Thoracic aorta (tissue), 2 donors: ENCODE measurements around the gene GSN. TPM values are rescaled to one million over a fixed set of nuclear protein-coding genes. Genes with fewer than 3 reads are reported as not detected.

Experiments used
- ATAC-seq: fragments of 150-250 bp; one replicate; pipeline ENCODE4 v1.8.0; 2017; ENCODE audit warnings: low read depth; ENCODE audit not compliant: insufficient number of reproducible peaks, low FRiP score
- DNase-seq: peaks from one replicate; pipeline ENCODE4 v3.0.0-alpha.2; 2020; ENCODE audit warnings: low spot score
- H3K27ac ChIP-seq, 2 donors: fragments of 200-600 bp; sonication (generic); 1 replicate in 1 of 2; 2 replicates in 1 of 2; pipeline ENCODE4 v1.5.1; 2016; ENCODE audit warnings: mild to moderate bottlenecking in 2 of 2, moderate library complexity in 2 of 2
- H3K27me3 ChIP-seq: fragments of 200-600 bp; sonication (generic); replicated peaks from 2 replicates; pipeline ENCODE4 v1.6.0; 2016; ENCODE audit warnings: mild to moderate bottlenecking; ENCODE audit not compliant: insufficient read depth
- H3K36me3 ChIP-seq: fragments of 200-600 bp; sonication (generic); one replicate; pipeline ENCODE4 v1.5.1; 2016
- H3K4me1 ChIP-seq, 2 donors: fragments of 200-600 bp; sonication (generic); 1 replicate in 1 of 2; 2 replicates in 1 of 2; pipeline versions ENCODE4 v1.5.1 to v1.6.0; 2016; ENCODE audit warnings: low read depth in 2 of 2, mild to moderate bottlenecking in 1 of 2; ENCODE audit not compliant: control insufficient read depth in 1 of 2
- H3K4me3 ChIP-seq: fragments of 200-600 bp; sonication (generic); 2 replicates; pipeline ENCODE4 v1.5.1; 2016; ENCODE audit warnings: mild to moderate bottlenecking
- H3K9me3 ChIP-seq: fragments of 200-600 bp; sonication (generic); 2 replicates; pipeline ENCODE4 v1.5.1; 2016
- CTCF ChIP-seq: fragments of 200-600 bp; sonication (generic); IDR thresholded peaks from one replicate; pipeline ENCODE4 v1.5.1; 2019; ENCODE audit warnings: antibody characterized with exemption
- total RNA-seq, 2 donors: library from RNA; depleted of rRNA; stranded (reverse); fragments of >200 nt; gene quantifications; one replicate each; pipeline versions ENCODE4 v1.1.0 to v1.2.3, GENCODE V29; 2016

GSN gene
- 1,000 to 10,000 TPM; 3,187 to 4,234 TPM for total RNA-seq

DNA sequence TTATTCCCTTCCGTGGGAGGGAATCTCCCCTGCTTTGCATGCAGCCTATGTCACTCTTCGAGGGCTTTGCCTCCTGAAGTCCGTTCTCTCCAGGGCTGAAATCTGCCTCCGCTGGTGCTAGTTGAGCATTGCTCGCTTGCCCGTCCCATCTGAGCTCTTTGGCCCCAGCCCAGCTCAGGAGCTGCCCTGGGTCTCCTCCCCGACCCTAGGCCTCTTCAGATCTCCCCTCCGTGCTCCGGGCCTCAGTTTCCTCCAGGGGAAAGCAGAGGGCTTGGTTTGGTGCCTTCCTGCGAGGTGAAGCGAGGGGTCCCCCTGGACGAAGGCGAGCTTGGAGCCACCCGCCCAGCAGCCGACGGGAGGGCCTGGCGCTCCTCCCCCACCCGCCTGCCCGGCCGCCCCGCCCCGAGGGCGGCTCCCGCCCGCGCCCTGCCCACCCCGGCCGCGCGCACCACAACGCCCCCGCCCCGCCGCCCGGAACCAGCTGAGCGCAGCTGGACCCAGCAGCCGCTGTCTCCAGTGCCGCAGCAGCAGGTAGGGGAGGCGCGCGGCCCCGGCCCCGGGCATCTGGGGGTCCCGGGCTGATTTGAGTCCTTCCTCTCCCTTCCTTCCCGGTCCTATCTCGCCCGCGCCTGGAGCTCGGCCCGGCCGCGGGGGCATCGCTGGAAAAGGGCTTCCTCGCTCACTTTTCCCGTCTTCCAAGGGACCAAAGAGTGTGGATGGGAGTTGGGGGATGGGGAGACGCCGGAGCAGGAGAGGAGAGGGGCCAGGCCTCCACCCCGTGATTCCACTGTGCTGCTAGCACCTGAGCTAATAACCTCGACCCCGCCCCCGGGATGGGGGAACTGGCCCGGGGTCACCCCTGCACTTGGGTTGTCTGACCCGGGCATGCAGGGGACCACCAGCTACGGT is at the start of gene GSN:
TSS of gene GSN (plus strand) at position 474 of the 909 bp plus-strand sequence. CDS start 33,810 bp downstream, outside the sequence.
- peak within 1 kb of the TSS; percentile 90 to 99 for H3K27ac ChIP-seq
- DNase-seq (peak; percentile 43), ATAC-seq (peak; percentile 61)
- TF ChIP-seq CTCF = peak; percentile 43
- H3K4me3 ChIP-seq = peak within 1 kb of the TSS; percentile 90
- H3K36me3 ChIP-seq = no peaks in the 10 kb centered on the region
- no peaks in the 10 kb centered on the region for H3K27me3 ChIP-seq
- peaks cover 28 to 44% of the 10 kb centered on the region in 2 donors for H3K4me1 ChIP-seq
- no peaks in the 10 kb centered on the region for H3K9me3 ChIP-seq

GRCh38 chr9:121218357-121219027 is 49.5 kb upstream of the GSN start:
- no peaks in the 10 kb centered on the region for H3K36me3 ChIP-seq
- no peak overlapping the region for H3K4me3 ChIP-seq
- no peak overlapping the region for H3K27ac ChIP-seq
- TF ChIP-seq CTCF = no peak
- no peaks in the 10 kb centered on the region for H3K27me3 ChIP-seq
- no peak for DNase-seq
- no peak for ATAC-seq
- peaks cover 0 to 3% of the 10 kb centered on the region in 2 donors for H3K4me1 ChIP-seq
- no peaks in the 10 kb centered on the region for H3K9me3 ChIP-seq

DNA sequence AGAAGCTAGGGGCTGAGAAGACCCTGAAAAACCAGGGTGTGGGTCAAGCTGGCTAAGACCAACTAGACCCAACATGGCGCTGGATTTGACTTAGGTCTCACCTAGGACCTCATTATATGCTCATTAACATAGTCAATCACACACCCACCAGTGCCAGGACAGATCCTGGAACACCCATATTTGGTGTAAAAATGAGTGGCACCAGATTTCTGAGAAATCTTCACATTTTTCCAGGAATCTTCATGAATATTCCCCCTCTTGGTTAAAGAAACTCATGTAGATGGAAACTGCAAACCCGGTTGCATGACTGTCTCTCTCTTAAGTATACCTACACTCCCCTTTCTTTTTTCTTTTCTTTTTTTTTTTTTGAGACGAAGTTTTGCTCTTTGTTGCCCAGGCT is 48.4 kb upstream of the GSN start:
- Histone ChIP-seq H3K36me3 (no peaks in the 10 kb centered on the region), H3K4me1 (peaks cover 0 to 3% of the 10 kb centered on the region in 2 donors), H3K27ac (no peak overlapping the region), H3K9me3 (no peaks in the 10 kb centered on the region), H3K27me3 (no peaks in the 10 kb centered on the region), H3K4me3 (no peak overlapping the region)
- ATAC-seq (no peak), DNase-seq (no peak)
- no peak for TF ChIP-seq CTCF

GRCh38 chr9:121220996-121221663 is 46.8 kb upstream of the GSN start:
- Histone ChIP-seq H3K27me3 (no peaks in the 10 kb centered on the region), H3K36me3 (no peaks in the 10 kb centered on the region), H3K4me1 (peaks cover 0 to 3% of the 10 kb centered on the region in 2 donors), H3K27ac (no peak overlapping the region), H3K4me3 (no peak overlapping the region), H3K9me3 (no peaks in the 10 kb centered on the region)
- no peak for TF ChIP-seq CTCF
- DNase-seq = no peak
- ATAC-seq = no peak

GRCh38 chr9:121221664-121222055 is 46.3 kb upstream of the GSN start:
- ATAC-seq = no peak
- Histone ChIP-seq H3K27me3 (no peaks in the 10 kb centered on the region), H3K9me3 (no peaks in the 10 kb centered on the region), H3K36me3 (no peaks in the 10 kb centered on the region), H3K4me3 (no peak overlapping the region), H3K4me1 (peaks cover 0 to 3% of the 10 kb centered on the region in 2 donors), H3K27ac (no peak overlapping the region)
- DNase-seq = no peak
- no peak for TF ChIP-seq CTCF
